Breast epithelium (tissue), 4 donors: ENCODE measurements around the gene FBH1. TPM values are rescaled to one million over a fixed set of nuclear protein-coding genes. Genes with fewer than 3 reads are reported as not detected.

ENCODE experiments used
- DNase-seq, 2 donors: peaks; one replicate each; pipeline ENCODE4 v3.0.0-alpha.2; 2019; ENCODE audit warnings: low spot score in 2 of 2
- H3K27ac ChIP-seq, 2 donors: fragments of 200-600 bp; sonication (generic) in 1 of 2; one replicate each; pipeline ENCODE4 v1.5.1; 2016 to 2019; ENCODE audit warnings: mild to moderate bottlenecking in 1 of 2
- H3K27me3 ChIP-seq, 2 donors: fragments of 200-600 bp; sonication (generic) in 1 of 2; one replicate each; pipeline versions ENCODE4 v1.5.1 to v1.6.0; 2017 to 2019; ENCODE audit warnings: control low read depth in 1 of 2, mild to moderate bottlenecking in 1 of 2
- H3K36me3 ChIP-seq: fragments of 200-600 bp; one replicate; pipeline ENCODE4 v1.5.1; 2019
- H3K4me1 ChIP-seq, 2 donors: fragments of 200-600 bp; sonication (generic); one replicate each; pipeline ENCODE4 v1.5.1; 2016 to 2019; ENCODE audit warnings: control low read depth in 1 of 2
- H3K4me3 ChIP-seq, 3 donors: fragments of 200-600 bp; sonication (generic); 1 replicate in 2 of 3; 2 replicates in 1 of 3; pipeline ENCODE4 v1.5.1; 2016 to 2019; ENCODE audit warnings: mild to moderate bottlenecking in 3 of 3, moderate library complexity in 2 of 3
- H3K9me3 ChIP-seq, 2 donors: fragments of 200-600 bp; sonication (generic) in 1 of 2; one replicate each; pipeline ENCODE4 v1.5.1; 2016 to 2019; ENCODE audit warnings: control low read depth in 1 of 2
- POLR2A ChIP-seq: fragments of 450-650 bp; IDR thresholded peaks from one replicate; pipeline ENCODE4 v1.6.1; 2016; ENCODE audit warnings: antibody characterized with exemption, mild to moderate bottlenecking, moderate library complexity
- POLR2AphosphoS5 ChIP-seq, 3 donors: sonication (generic); formaldehyde crosslinking; IDR thresholded peaks; one replicate each; pipeline ENCODE4 v1.6.1; 2017; ENCODE audit warnings: antibody characterized with exemption in 3 of 3
- intact Hi-C: fragments of 100-400 bp; cut with DNase I; formaldehyde crosslinking; loops from one replicate; pipeline ENCODE4 v1.15.1; 2023; ENCODE audit warnings: low total_unique reads
- total RNA-seq, 3 donors: library from RNA; depleted of rRNA; stranded (reverse); fragments of >200 nt; gene quantifications; one replicate each; pipeline ENCODE4 v1.1.0, GENCODE V29; 2016
- TF ChIP-seq, protein P1 (sequence below), 3 donors: fragments of 450-650 bp; IDR thresholded peaks; one replicate each; pipeline ENCODE4 v1.5.1; 2016 to 2017; ENCODE audit warnings: antibody characterized with exemption in 3 of 3, mild to moderate bottlenecking in 3 of 3, moderate library complexity in 3 of 3

Gene FBH1
- total RNA-seq, 3 donors from 2014 or later = 91.2 to 115 (median 109) TPM

DNA sequence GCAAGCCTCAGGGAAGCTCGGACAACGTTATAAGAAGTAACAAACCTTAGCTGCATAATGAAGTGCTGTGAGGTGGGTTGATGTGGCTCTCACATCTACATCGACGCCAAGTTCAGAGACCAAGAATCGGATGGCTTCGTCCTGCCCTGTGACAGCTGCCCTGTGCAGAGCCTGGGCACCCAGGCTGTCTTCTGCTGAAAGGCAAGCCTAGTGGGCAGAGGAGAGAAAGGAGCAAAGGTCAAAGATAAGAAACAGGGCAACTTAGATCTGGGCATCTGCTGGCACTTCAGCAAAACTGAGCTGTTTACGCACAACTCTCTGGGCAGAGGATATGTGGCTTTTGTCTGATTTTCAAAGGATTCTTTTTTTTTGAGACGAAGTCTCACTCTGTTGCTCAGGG is 7.1 kb upstream of the FBH1 start:
- Histone ChIP-seq H3K4me3 (no peak overlapping the region), H3K27me3 (no peaks in the 10 kb centered on the region), H3K4me1 (no peaks in the 10 kb centered on the region), H3K27ac (no peak overlapping the region), H3K36me3 (peaks cover under 1% of the 10 kb centered on the region), H3K9me3 (no peaks in the 10 kb centered on the region)
- TF ChIP-seq POLR2A (no peak), POLR2AphosphoS5 (IDR thresholded peaks at IDR 0.05) (no peak)
- TF ChIP-seq, protein P1, sequence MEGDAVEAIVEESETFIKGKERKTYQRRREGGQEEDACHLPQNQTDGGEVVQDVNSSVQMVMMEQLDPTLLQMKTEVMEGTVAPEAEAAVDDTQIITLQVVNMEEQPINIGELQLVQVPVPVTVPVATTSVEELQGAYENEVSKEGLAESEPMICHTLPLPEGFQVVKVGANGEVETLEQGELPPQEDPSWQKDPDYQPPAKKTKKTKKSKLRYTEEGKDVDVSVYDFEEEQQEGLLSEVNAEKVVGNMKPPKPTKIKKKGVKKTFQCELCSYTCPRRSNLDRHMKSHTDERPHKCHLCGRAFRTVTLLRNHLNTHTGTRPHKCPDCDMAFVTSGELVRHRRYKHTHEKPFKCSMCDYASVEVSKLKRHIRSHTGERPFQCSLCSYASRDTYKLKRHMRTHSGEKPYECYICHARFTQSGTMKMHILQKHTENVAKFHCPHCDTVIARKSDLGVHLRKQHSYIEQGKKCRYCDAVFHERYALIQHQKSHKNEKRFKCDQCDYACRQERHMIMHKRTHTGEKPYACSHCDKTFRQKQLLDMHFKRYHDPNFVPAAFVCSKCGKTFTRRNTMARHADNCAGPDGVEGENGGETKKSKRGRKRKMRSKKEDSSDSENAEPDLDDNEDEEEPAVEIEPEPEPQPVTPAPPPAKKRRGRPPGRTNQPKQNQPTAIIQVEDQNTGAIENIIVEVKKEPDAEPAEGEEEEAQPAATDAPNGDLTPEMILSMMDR (IDR thresholded peaks at IDR 0.05) = no peak
- intact Hi-C loops = loop anchor here (1.0 kb wide), 1 partner anchor 9 kb away; no protein-coding TSS in a partner anchor
- DNase-seq = no peak

DNA sequence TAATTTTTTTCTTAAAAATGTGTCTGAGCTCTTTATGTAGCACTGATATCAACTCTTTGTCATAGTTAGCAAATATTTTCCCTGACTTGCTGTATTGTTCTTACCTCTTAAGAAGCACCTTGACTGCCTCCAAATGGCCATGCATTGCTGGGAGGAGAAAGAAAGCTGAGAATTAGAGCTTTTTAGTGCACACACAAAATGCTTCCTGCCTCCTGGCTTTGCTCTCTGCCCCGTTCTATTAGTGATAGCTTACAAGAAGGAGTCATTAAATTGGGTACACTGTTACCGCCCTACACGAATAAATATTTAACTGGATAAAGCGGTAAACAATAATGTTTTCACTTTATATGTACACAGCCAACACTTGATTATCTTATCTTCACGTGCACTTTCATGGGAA is 4.4 kb upstream of the FBH1 start:
- DNase-seq = no peak
- intact Hi-C loops = no loop called here
- H3K9me3 ChIP-seq = no peaks in the 10 kb centered on the region
- no peaks in the 10 kb centered on the region for H3K36me3 ChIP-seq
- H3K27me3 ChIP-seq = no peaks in the 10 kb centered on the region
- no peak overlapping the region for H3K27ac ChIP-seq
- H3K4me1 ChIP-seq = peaks cover 0 to 5% of the 10 kb centered on the region in 2 donors
- TF ChIP-seq POLR2AphosphoS5 (IDR thresholded peaks at IDR 0.05) = no peak
- TF ChIP-seq POLR2A = no peak
- TF ChIP-seq, protein P1 (IDR thresholded peaks at IDR 0.05) = no peak
- H3K4me3 ChIP-seq = no peak overlapping the region

DNA sequence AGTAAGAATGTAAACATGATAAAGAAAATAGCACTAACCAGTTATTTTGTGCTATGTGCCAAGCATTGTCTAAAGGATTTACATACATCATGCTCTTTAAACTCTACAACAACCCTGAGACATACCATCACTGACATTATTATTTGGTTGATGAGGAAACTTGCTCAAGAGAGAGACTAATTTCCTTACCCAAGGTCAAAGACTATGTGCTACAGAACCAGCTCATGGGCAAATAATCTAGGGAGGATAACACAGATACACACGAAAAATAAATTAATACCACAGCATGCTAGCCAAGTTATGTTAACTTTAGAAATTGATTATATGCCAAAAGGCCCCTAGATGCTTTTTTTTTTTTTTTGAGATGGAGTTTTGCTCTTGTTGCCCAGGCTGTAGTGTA is 3.0 kb upstream of the FBH1 start:
- Histone ChIP-seq H3K4me3 (no peak overlapping the region), H3K4me1 (peaks cover 3 to 8% of the 10 kb centered on the region in 2 donors), H3K27me3 (no peaks in the 10 kb centered on the region), H3K9me3 (no peaks in the 10 kb centered on the region), H3K36me3 (no peaks in the 10 kb centered on the region), H3K27ac (no peak overlapping the region)
- TF ChIP-seq, protein P1 (IDR thresholded peaks at IDR 0.05) = no peak
- TF ChIP-seq POLR2A = no peak
- TF ChIP-seq POLR2AphosphoS5 (IDR thresholded peaks at IDR 0.05) = no peak
- intact Hi-C loops = no loop called here
- no peak for DNase-seq

DNA sequence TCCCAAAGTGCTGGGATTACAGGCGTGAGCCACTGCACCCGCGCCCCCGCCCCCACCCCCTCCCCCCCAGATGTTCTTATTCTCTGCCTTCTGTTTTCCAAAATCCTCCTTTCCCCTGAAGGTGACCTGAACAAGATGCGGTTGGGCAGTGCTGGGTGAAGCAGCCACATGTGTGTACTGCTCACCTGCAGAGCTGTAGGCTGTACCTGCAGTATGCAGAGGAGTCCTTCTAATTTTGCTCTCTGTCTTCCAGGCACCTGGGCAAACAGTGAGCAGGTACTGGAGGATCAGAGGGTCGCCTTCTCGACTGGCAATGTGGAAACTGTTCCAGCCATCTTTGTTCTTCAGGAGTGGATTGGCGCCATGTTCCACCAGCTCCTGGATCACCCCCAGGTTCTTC is 2.4 kb upstream of the FBH1 start:
- H3K27ac ChIP-seq = no peak overlapping the region

DNA sequence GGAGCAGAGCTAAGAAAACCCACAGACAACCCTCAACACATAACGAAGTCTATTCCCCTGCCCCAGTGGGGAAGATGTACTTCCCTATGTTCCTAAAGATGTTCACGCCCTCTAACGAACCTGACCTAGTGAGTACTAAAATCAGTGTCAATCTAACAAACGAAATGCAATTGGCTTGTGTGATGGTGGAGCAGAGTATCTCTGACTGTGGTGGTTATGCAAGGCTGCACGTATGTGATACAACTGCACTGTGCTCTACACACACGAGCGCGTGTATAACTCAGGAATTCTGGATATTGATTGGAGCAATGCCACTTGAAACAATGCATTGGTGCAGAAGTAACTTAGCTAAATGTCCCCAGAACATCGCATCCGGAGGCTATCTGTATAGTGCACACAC is 1.7 kb upstream of the FBH1 start:
- TF ChIP-seq POLR2A (no peak), POLR2AphosphoS5 (IDR thresholded peaks at IDR 0.05) (no peak)
- TF ChIP-seq, protein P1 (IDR thresholded peaks at IDR 0.05) = no peak
- Histone ChIP-seq H3K27me3 (no peaks in the 10 kb centered on the region), H3K9me3 (no peaks in the 10 kb centered on the region), H3K4me3 (peak overlapping the region; percentile 87 to 94 (median 90)), H3K27ac (peak overlapping the region; percentile 86 to 94), H3K4me1 (peaks cover 3 to 11% of the 10 kb centered on the region in 2 donors), H3K36me3 (no peaks in the 10 kb centered on the region)
- intact Hi-C loops = no loop called here
- DNase-seq = peak in 1 of 2 donors; percentile 1

More for the DNA sequence above, 2.4 kb upstream of the FBH1 start:
- no peaks in the 10 kb centered on the region for H3K9me3 ChIP-seq
- DNase-seq = no peak
- TF ChIP-seq, protein P1 (IDR thresholded peaks at IDR 0.05) = no peak
- TF ChIP-seq POLR2A (no peak), POLR2AphosphoS5 (IDR thresholded peaks at IDR 0.05) (no peak)
- peaks cover 3 to 11% of the 10 kb centered on the region in 2 donors for H3K4me1 ChIP-seq
- H3K36me3 ChIP-seq = no peaks in the 10 kb centered on the region
- peak overlapping the region in 1 of 3 donors; percentile 94 for H3K4me3 ChIP-seq
- intact Hi-C loops = no loop called here
- H3K27me3 ChIP-seq = no peaks in the 10 kb centered on the region
